ACC112 (cell line): ENCODE results near the gene PCYT1B.

Experiments used
- H2AFZ ChIP-seq: fragments of 200-600 bp; sonication (generic); one replicate; pipeline ENCODE4 v1.6.0; 2017; ENCODE audit warnings: antibody characterized with exemption, low read length; ENCODE audit not compliant: unreplicated experiment
- H3K27ac ChIP-seq: fragments of 200-600 bp; sonication (generic); 2 replicates; pipeline ENCODE4 v1.5.1; 2014; ENCODE audit warnings: low read depth, mild to moderate bottlenecking, antibody characterized with exemption, low read length, moderate library complexity
- H3K27me3 ChIP-seq: fragments of 200-600 bp; sonication (generic); 2 replicates; pipeline ENCODE4 v1.6.1; 2014; ENCODE audit warnings: mild to moderate bottlenecking, antibody characterized with exemption, low read length, moderate library complexity, mixed read lengths; ENCODE audit not compliant: insufficient read depth
- H3K36me3 ChIP-seq: fragments of 200-600 bp; sonication (generic); 2 replicates; pipeline ENCODE4 v1.6.1; 2016; ENCODE audit warnings: mild to moderate bottlenecking, antibody characterized with exemption, low read length, moderate library complexity, mixed read lengths; ENCODE audit not compliant: insufficient read depth
- H3K4me1 ChIP-seq: fragments of 200-600 bp; sonication (generic); one replicate; pipeline ENCODE4 v1.6.1; 2016; ENCODE audit warnings: low read length, mixed read lengths; ENCODE audit not compliant: insufficient read depth, unreplicated experiment, control insufficient read depth
- H3K4me3 ChIP-seq: fragments of 200-600 bp; sonication (generic); 2 replicates; pipeline ENCODE4 v1.5.1; 2014; ENCODE audit warnings: mild to moderate bottlenecking, low read depth, low read length
- H3K79me2 ChIP-seq: fragments of 200-600 bp; sonication (generic); one replicate; pipeline ENCODE4 v1.6.0; 2016; ENCODE audit warnings: low read length; ENCODE audit not compliant: control insufficient read depth, unreplicated experiment, insufficient read depth

Gene PCYT1B

DNA sequence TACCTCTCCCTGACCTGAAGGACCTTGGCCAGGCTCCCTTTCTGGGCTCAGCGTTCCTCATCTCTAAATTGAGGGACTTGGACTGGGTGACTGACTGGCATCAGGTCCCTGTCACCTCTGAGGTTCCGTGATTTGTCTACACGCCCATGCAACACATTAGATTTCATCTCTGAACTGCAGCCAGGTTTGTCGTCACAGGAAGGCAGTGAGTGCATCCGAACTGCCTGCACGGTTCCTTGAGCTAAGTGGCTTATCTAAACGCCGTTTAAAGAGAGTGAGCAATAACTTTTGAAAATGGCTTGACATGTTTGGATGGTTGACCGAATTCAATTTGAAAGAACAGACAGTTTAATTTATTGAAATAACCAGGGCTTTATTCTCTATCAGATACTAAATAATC lies 70.1 kb downstream of the PCYT1B start:
- peaks cover 28% of the 10 kb centered on the region; the same call in 1 of the 2 replicates for H3K27me3 ChIP-seq
- H3K27ac ChIP-seq: no peak overlapping the region
- H3K4me1 ChIP-seq: no peaks in the 10 kb centered on the region
- no peak overlapping the region for H3K4me3 ChIP-seq
- no peaks in the 10 kb centered on the region for H3K36me3 ChIP-seq
- no peak overlapping the region for H2AFZ ChIP-seq
- H3K79me2 ChIP-seq: no peaks in the 10 kb centered on the region

DNA sequence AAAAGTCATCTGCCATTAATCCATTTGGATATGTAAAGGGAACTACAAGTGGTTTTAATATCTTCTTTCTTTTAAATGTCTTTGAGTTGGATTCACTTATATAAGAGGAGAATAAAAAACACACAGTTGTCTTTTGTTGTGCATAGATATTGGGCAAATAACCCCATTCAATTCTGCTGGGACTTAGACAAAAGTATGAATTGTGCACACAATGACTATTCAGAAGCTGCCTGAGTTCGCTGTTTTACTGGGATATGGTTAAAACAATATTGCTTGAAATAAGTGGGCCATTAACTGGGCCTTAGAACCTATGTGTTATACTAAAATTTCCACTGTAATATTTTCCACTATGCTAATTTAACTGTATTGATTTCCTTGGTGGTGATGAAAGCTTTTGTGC lies 71.7 kb downstream of the PCYT1B start:
- H3K4me1 ChIP-seq: no peaks in the 10 kb centered on the region
- H3K79me2 ChIP-seq: no peaks in the 10 kb centered on the region
- H3K4me3 ChIP-seq: no peak overlapping the region
- no peaks in the 10 kb centered on the region for H3K36me3 ChIP-seq
- H2AFZ ChIP-seq: no peak overlapping the region
- no peak overlapping the region for H3K27ac ChIP-seq
- peaks cover 14% of the 10 kb centered on the region; the same call in 1 of the 2 replicates for H3K27me3 ChIP-seq

DNA sequence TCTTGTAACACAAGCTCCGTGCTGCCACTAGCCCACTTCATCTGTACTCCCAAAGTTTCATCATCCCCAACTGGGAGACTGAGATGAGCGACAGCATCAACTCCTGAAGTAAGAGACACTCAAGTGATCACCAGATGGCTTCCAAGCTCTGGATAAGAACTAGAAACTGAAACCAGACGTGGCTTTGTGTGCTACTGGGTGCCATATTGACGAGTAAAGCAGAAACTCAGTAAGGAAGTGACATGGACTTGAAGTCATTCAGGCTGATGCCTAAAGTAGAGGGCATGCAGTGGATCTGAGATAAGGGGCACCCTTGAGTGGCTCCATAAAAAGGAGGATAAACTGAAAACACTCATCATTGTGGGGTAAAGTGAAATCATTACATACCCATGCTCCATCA lies 72.4 kb downstream of the PCYT1B start:
- no peak overlapping the region for H3K4me3 ChIP-seq
- peaks cover 11% of the 10 kb centered on the region; the same call in 1 of the 2 replicates for H3K27me3 ChIP-seq
- H2AFZ ChIP-seq: no peak overlapping the region
- no peaks in the 10 kb centered on the region for H3K36me3 ChIP-seq
- H3K27ac ChIP-seq: no peak overlapping the region
- H3K79me2 ChIP-seq: no peaks in the 10 kb centered on the region
- H3K4me1 ChIP-seq: no peaks in the 10 kb centered on the region

DNA sequence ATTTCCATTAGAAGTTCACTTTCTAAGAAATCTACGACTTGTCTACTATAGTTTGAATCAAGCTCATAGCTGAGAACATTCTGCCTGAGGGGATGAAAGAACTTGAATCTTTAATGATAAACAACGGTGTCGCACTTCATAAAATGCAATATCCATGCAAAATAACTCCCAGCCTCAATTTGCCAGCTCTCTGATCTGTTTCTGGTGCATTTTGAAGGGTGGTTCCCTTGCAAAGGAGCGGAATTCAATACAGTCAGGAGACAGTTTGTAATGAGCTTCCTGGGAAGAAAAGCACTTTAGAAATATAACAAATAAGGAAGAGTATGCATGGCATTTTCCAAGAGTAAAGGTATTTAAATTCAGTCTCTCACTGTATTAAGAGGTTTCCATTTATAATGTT lies 80.0 kb downstream of the PCYT1B start:
- H3K27ac ChIP-seq: no peak overlapping the region
- H3K36me3 ChIP-seq: no peaks in the 10 kb centered on the region
- no peaks in the 10 kb centered on the region for H3K4me1 ChIP-seq
- no peaks in the 10 kb centered on the region for H3K79me2 ChIP-seq
- no peak overlapping the region for H3K4me3 ChIP-seq
- H3K27me3 ChIP-seq: peaks cover 19% of the 10 kb centered on the region; the same call in 1 of the 2 replicates
- no peak overlapping the region for H2AFZ ChIP-seq

DNA sequence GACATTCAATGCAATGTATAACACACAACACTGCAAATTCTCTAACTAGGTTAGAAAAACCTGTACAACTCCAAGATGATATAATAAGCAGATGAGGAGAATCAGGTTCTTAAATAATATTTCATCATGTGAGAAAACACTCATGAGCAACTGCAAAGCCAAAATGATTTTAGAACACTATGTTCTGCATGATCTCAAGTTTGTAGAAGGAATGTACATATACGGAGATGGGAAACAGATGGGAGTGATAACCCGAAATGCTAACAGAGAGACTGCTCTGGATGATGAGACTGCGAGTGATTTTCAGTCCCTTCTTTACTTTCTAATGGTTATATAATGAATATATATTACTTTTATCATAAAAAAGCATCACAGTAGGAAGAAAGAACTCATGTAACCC lies 80.9 kb downstream of the PCYT1B start:
- no peak overlapping the region for H3K4me3 ChIP-seq

DNA sequence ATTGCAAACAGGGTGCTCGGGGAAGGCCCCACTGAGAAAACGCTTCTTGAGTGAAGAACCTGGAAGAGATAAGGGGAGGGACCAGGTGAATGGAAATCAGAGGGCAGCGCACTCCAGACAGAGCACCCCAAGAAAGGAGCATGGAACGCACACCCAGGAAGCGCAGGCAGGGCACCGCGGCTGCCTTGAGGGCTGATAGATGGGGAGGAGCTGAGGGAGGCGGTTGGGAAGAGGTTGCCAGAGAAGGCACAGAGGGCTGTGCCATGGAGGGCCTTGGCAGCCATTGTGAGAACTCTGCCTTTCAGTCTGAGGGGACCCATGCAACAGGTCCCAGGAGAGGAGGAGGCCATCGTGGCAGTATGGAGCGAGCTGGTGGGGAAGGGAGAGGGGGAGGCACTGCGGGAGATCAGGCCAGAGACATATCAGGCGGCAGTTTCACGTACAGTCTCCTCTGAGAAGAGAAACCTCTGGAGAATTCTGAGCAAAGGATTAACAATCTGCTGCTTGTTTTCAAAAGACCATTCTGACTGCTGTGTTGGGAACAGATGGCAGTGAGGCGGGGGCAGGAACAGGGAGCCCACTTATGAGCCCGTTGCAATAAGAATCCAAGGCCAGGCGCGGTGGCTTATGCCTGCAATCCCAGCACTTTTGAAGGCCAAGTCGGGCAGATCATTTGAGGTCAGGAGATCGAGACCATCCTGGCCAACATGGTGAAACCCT lies 83.7 kb downstream of the PCYT1B start:
- Histone ChIP-seq H3K27me3 (peaks cover 19% of the 10 kb centered on the region; the same call in 1 of the 2 replicates), H3K79me2 (no peaks in the 10 kb centered on the region), H3K27ac (no peak overlapping the region), H3K4me3 (no peak overlapping the region), H3K36me3 (no peaks in the 10 kb centered on the region), H3K4me1 (no peaks in the 10 kb centered on the region), H2AFZ (no peak overlapping the region)

More for the DNA sequence above, 80.9 kb downstream of the PCYT1B start:
- Histone ChIP-seq H3K27ac (no peak overlapping the region), H3K36me3 (no peaks in the 10 kb centered on the region), H2AFZ (no peak overlapping the region), H3K4me1 (no peaks in the 10 kb centered on the region), H3K27me3 (peaks cover 19% of the 10 kb centered on the region; the same call in 1 of the 2 replicates), H3K79me2 (no peaks in the 10 kb centered on the region)

DNA sequence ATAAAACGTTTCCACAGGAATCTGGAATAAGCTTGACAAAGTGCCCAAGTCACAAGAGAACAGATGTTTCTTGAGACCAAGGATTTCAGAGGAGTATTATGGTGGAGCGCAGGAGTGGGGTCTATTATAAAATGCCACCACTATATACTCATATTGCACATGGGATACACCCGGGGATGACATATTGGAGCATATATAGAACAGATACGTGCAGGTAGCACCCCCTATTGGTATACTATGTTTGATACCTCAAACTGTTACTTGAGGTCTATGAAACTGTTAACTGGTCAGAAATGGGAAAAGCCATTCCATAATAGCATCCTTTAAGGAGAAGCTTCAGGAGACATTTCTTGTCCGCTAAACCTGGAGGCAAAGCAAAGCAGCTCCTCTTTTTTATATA lies 86.0 kb downstream of the PCYT1B start:
- no peaks in the 10 kb centered on the region for H3K79me2 ChIP-seq
- H3K4me1 ChIP-seq: no peaks in the 10 kb centered on the region
- H3K27me3 ChIP-seq: peaks cover 7% of the 10 kb centered on the region; the same call in 1 of the 2 replicates
- no peak overlapping the region for H2AFZ ChIP-seq
- H3K36me3 ChIP-seq: no peaks in the 10 kb centered on the region
- no peak overlapping the region for H3K27ac ChIP-seq
- H3K4me3 ChIP-seq: no peak overlapping the region

DNA sequence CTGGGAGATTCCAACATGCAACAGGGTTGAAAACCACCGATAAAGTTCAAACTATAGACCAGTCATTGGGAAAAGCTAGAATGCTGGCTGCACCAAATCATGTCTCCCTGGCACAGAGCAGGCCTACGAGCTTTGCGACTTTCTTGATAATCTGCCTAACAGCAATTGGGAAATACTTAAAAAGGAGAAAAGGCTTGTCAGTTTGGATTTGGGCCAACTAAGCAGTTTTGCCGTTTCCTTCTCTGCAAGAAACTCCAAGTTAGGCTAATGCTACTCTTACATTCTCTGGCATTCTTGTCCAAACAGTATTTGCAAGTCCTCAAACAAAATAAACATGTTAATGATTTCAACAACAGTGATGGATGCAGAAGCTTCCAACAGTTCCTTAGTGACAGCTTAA lies 94.1 kb downstream of the PCYT1B start:
- H3K36me3 ChIP-seq: no peaks in the 10 kb centered on the region
- no peaks in the 10 kb centered on the region for H3K79me2 ChIP-seq
- H3K4me1 ChIP-seq: peaks cover 2% of the 10 kb centered on the region
- H3K27me3 ChIP-seq: no peaks in the 10 kb centered on the region
- H2AFZ ChIP-seq: no peak overlapping the region
- H3K4me3 ChIP-seq: no peak overlapping the region
- no peak overlapping the region for H3K27ac ChIP-seq

DNA sequence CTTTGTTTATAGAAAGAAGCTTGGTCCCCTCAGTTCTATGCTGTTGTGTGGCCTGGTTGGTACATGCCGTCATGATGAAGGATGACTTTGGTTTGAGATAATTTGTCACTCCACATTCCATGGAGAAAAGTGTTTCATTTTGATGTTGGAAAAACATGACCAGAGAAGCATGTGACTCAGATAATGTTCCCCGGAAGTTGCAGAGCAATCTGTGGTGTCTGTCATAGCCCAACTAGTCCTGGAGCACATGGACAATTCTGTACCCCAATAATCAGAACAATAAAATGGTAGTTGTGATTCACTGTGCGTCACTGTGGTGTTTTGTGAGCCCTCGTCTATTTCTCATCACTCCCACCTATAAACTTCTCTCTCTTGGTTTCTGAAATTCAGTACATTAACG lies 97.0 kb downstream of the PCYT1B start:
- no peaks in the 10 kb centered on the region for H3K36me3 ChIP-seq
- no peaks in the 10 kb centered on the region for H3K79me2 ChIP-seq
- no peak overlapping the region for H3K27ac ChIP-seq
- peaks cover 2% of the 10 kb centered on the region for H3K4me1 ChIP-seq
- H2AFZ ChIP-seq: no peak overlapping the region
- H3K27me3 ChIP-seq: no peaks in the 10 kb centered on the region
- no peak overlapping the region for H3K4me3 ChIP-seq

DNA sequence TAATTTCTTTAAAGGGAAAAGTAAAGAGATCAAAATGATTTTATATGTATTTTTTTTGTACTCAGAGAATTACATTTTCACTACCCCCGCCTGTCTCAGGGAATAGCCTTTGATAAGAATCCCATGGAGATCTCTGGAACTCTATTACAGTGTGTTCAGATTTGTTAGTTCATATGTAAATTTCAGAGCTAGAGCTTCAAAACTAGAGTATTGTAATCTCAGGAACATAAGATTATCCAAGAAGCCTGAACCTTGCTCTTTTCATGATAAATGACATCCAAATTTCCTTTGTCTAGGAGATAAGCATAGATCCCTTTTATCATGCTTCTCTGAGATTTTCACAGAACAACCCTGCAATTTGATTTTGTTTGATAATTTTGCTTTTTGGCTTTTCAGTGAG lies 99.2 kb downstream of the PCYT1B start:
- no peak overlapping the region for H3K27ac ChIP-seq
- H3K27me3 ChIP-seq: no peaks in the 10 kb centered on the region
- no peak overlapping the region for H2AFZ ChIP-seq
- H3K79me2 ChIP-seq: no peaks in the 10 kb centered on the region
- no peak overlapping the region for H3K4me3 ChIP-seq
- peaks cover 2% of the 10 kb centered on the region for H3K4me1 ChIP-seq
- H3K36me3 ChIP-seq: no peaks in the 10 kb centered on the region

DNA sequence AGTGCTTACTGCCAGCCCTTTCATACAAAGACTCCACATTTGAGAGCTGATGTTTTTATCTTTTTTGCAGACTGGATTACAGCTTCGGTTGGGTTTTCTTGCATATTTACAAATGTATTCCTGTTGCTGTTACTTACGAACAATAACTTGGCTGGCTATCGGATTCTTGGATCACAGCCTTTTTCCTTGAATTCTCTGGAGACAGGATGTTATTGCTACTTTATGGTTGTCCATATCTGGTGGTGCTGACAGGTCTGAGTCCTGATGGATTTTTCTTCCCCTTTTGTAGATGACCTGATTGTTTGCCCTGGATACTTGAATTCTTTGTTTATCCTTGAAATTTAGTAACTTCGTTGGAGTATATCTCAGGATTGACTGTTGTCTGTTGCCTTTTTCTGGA lies 104.4 kb downstream of the PCYT1B start:
- Histone ChIP-seq H3K36me3 (no peaks in the 10 kb centered on the region), H3K4me1 (no peaks in the 10 kb centered on the region), H3K79me2 (no peaks in the 10 kb centered on the region), H2AFZ (no peak overlapping the region), H3K27me3 (no peaks in the 10 kb centered on the region), H3K27ac (no peak overlapping the region), H3K4me3 (no peak overlapping the region)
